ENCODE data around the gene SERTAD3.
"Not testable (repeated sequence)": the region's sequence is repeated elsewhere in the genome, so short reads cannot be mapped to it uniquely, and the experiment has no call there.

Gene SERTAD3

DNA sequence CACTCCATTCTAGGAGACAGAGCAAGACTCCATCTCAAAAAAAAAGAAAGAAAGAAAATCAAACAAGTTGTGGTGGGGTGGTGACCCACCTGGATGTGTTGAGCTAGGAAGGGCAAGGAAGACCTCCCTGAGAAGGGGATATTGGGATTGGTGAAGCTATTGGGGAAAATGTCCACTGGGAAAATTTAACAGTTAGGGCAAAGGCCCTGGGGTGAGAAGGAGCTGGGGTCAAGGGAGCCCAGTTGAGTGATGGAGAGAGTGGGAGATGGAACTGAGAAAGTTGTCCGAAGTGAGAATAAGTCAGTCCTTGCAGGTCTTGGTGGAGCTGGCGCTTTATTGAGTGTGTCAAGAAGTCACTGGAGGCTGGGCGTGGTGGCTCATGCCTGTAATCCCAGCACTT lies 5.9 kb downstream of the SERTAD3 start:
- no peak for TF ChIP-seq CTCF (IDR thresholded peaks at IDR 0.05; ENCODE audit: low read depth, low read length)
- H3K4me3 ChIP-seq (ENCODE audit: low read depth, low read length) = no peak overlapping the region
- no peak for DNase-seq (ENCODE audit: low read depth, low spot score)
- in situ Hi-C loops (cut with HindIII; ENCODE audit: low sequenced_read_pairs) = no loop called here

DNA sequence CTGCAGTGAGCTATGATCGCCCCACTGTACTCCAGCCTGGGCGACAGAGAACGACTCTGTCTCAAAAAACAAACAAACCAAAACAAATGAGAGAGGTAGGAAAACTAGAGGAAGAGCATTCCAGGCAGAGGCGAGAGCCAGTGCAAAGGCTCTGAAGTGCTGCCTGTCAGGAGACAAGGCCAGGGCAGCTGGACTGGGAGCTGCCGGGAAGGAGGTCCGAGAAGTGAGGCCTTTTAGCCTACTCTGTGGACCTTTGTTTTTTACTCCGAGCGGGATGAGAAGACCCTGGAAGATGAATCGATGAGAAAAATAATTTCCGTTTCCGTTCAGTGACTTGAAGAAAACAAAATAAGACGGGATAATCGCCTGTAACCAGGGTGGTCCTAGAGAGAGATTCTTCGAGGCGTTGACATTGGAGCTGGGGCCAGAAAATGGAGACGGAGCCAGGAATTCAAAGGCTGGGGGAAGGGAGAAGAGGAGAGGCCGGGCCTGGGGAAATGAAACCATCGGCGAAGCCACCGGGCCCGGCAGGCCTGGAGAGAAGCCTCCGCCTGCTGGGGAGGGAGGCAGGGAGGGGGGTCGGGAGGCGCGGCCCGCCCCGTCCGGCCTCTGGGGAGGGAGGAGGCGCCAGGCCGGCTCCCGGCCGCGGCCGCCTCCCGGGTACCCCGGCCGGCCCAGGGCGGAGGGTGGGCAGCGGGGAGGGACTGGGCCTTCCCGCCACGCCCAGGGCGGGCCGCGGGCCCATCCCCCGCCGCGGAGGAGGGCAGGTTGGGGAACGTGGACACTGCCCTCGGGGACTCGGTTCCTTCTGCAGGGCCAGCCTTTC lies 10.5 kb downstream of the SERTAD3 start:
- in situ Hi-C loops (cut with HindIII; ENCODE audit: low sequenced_read_pairs) = no loop called here
- TF ChIP-seq CTCF (IDR thresholded peaks at IDR 0.05; ENCODE audit: low read depth, low read length) = no peak
- DNase-seq (ENCODE audit: low read depth, low spot score) = peak; percentile 92
- peak overlapping the region; percentile 29 for H3K4me3 ChIP-seq (ENCODE audit: low read depth, low read length)

- H3K4me3 ChIP-seq (ENCODE audit: low read depth, low read length); in situ Hi-C loops (cut with HindIII; ENCODE audit: low sequenced_read_pairs); DNase-seq (ENCODE audit: low read depth, low spot score): not testable (repeated sequence)
These were observed 11.4 kb downstream of the SERTAD3 start for GRCh38 chr19:40432760-40433159.

GRCh38 chr19:40431698-40432097 lies 12.4 kb downstream of the SERTAD3 start:
- no peak for DNase-seq (ENCODE audit: low read depth, low spot score)
- no peak for TF ChIP-seq CTCF (IDR thresholded peaks at IDR 0.05; ENCODE audit: low read depth, low read length)
- in situ Hi-C loops (cut with HindIII; ENCODE audit: low sequenced_read_pairs) = no loop called here
- no peak overlapping the region for H3K4me3 ChIP-seq (ENCODE audit: low read depth, low read length)

GRCh38 chr19:40430242-40430641 lies 13.9 kb downstream of the SERTAD3 start:
- H3K4me3 ChIP-seq (ENCODE audit: low read depth, low read length); in situ Hi-C loops (cut with HindIII; ENCODE audit: low sequenced_read_pairs); DNase-seq (ENCODE audit: low read depth, low spot score): not testable (repeated sequence)

- DNase-seq (ENCODE audit: low read depth, low spot score); H3K4me3 ChIP-seq (ENCODE audit: low read depth, low read length); in situ Hi-C loops (cut with HindIII; ENCODE audit: low sequenced_read_pairs): not testable (repeated sequence)
These were observed 15.9 kb downstream of the SERTAD3 start for GRCh38 chr19:40428197-40428596.

DNA sequence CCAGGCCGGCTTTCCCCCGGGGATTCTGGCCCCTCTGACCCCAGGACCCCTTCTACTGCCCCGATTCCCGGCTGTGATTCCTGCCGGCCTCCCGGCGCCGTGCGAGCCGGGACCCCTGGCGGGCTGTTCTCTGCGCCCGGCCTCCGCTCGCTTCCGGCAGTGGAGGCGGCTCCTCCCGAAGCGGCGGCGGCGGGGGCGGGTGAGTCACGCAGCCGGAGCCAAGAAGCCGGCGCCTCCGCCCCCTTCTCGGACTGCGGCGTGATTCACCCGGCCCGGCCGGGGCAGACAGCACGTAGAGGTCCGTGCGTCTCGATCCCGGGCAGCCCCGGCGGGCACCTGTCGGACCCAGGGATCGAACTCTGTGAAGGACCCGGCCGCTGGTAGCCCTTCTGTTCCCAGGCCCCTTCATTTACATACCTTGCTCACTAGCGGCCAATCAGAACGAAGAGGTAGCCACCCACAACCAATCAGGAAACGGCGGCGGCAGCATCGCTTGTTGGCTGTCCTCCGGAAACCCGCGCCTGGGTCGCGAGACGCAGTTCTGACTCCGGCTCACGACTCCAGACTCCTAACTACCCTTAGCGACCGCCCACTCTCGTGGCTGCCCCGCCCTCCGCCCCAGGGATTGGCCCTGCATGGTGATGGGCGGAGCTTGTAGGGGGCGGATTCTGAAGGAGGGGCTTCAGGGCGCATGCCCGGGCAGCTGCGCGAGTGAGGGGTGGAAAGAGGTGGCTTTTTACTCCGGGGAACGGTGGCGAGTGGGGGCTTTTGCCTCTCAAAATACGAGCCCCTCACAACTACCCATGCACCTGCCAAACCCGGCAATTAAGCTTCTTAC lies 18.5 kb downstream of the SERTAD3 start, which contains the start of gene SERTAD1:
TSS of gene SERTAD1 (minus strand) at position 543 of the 838 bp plus-strand sequence. CDS start 2,446 bp downstream, outside the sequence.
- peak; percentile 73 for TF ChIP-seq CTCF (IDR thresholded peaks at IDR 0.05; ENCODE audit: low read depth, low read length)
- DNase-seq (ENCODE audit: low read depth, low spot score) = peak; percentile 100
- in situ Hi-C loops (cut with HindIII; ENCODE audit: low sequenced_read_pairs) = no loop called here
- H3K4me3 ChIP-seq (ENCODE audit: low read depth, low read length) = peak within 1 kb of the TSS; percentile 71

All from astrocyte of the spinal cord (primary cell).